Uterus (tissue), 2 donors: Measurements from ENCODE around the gene TRIO.

ENCODE experiments used
- POLR2A ChIP-seq, 2 donors: fragments of 450-650 bp; IDR thresholded peaks; one replicate each; pipeline ENCODE4 v1.6.1; 2016; ENCODE audit warnings: antibody characterized with exemption in 2 of 2, mild to moderate bottlenecking in 1 of 2, moderate library complexity in 1 of 2
- TF ChIP-seq, protein P1 (sequence below), 4 experiments: fragments of 200-600 bp in 2 of 4; fragments of 450-650 bp in 2 of 4; sonication (generic) in 2 of 4; IDR thresholded peaks; one replicate each; pipeline ENCODE4 v1.5.1; 2016 to 2019; ENCODE audit warnings: antibody characterized with exemption in 4 of 4, mild to moderate bottlenecking in 2 of 4, moderate library complexity in 1 of 4

DNA sequence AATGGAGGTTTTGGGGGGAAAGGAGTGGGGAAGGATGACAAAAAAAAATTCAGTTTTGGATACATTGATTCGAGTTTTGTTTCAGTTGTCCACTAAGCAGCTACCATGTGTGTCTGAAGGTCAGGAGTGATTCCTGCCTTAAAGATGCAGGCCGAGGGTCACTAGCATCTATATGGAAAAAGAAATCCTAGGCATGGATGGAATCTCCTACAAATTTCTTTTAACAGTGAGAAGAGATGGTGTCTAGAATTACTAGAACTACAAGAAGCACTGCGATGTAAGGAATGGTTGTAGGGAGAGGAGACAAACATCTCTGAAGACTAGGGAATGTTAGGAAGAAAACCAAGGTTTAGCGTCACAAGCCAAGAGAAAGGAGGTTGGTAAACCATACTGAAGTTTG lies 19.6 kb upstream of the TRIO start:
- TF ChIP-seq POLR2A (IDR thresholded peaks at IDR 0.05) = no peak
- TF ChIP-seq, protein P1, sequence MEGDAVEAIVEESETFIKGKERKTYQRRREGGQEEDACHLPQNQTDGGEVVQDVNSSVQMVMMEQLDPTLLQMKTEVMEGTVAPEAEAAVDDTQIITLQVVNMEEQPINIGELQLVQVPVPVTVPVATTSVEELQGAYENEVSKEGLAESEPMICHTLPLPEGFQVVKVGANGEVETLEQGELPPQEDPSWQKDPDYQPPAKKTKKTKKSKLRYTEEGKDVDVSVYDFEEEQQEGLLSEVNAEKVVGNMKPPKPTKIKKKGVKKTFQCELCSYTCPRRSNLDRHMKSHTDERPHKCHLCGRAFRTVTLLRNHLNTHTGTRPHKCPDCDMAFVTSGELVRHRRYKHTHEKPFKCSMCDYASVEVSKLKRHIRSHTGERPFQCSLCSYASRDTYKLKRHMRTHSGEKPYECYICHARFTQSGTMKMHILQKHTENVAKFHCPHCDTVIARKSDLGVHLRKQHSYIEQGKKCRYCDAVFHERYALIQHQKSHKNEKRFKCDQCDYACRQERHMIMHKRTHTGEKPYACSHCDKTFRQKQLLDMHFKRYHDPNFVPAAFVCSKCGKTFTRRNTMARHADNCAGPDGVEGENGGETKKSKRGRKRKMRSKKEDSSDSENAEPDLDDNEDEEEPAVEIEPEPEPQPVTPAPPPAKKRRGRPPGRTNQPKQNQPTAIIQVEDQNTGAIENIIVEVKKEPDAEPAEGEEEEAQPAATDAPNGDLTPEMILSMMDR (IDR thresholded peaks at IDR 0.05) = no peak
